ENCODE measurements around the gene XK. TPM values are rescaled to one million over a fixed set of nuclear protein-coding genes. Genes with fewer than 3 reads are reported as not detected.

The XK gene
- total RNA-seq, 2 donors from 2014 or later: 9.3 to 9.6 TPM

DNA sequence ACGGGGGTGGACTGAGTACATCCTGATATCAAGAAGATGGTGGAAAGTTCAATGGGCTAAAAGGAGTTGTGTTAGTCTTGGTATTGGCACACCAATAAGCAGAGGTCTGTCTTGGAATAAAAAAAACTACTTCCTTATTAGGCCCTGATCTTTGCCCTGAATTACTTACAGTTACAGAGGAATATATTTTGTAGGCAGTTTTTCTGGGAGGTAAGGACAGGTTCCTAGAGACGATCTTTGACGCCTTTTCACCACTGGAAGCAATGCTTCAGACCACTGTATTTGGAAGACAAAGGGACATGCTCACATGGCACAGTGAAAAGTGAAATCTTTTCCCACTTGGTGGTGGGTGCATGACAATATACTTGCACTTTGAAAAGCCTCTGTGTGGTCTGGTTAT, 618 bp upstream of the XK start:
- no peak overlapping the region for H3K4me3 ChIP-seq
- H3K27ac ChIP-seq: peak overlapping the region; percentile 78 to 90 (median 87)

DNA sequence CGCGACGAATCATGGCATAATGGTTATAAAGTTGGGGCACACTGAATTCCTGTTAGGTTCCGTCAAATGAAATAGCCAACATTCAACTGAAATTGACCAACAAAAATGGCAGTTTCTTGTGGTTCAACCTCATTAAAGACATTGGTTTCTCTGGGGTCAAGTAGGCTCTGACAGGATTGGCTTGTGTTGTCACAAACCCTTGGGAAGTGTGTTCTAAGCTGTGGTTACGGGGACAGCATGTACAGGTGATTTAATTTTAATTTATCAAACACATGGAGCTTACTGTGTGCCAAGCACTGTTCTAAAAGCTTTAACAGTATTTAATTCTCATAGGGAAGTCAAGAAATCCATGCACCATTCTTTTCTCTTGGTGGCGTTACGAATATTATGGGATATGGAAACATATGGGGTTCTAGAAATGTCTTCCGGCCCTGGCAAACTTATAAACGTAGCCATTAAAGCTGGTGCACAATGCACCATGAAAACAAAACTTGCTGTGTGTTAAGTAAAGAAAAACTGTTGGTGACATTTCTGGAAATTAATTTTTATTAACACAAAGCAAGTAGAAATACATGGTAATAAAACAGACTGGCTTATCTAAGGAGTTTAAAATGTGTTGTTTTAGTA, 891 bp downstream of the XK start:
- 33 to 44% methylated on average over 6 to 9 of the region's 9 CpGs for WGBS, 2 donors
- DNase-seq: no peak
- intact Hi-C loops (cut with DNase I): no loop called here

More for the DNA sequence above, 618 bp upstream of the XK start:
- intact Hi-C loops (cut with DNase I): no loop called here
- Histone ChIP-seq H3K27me3 (peaks cover 0 to 4% of the 10 kb centered on the region in 2 donors), H3K36me3 (replicated peaks in 1 of 2; ENCODE audit: insufficient read depth in 1 of 2, low read depth in 2 of 2) (no peaks in the 10 kb centered on the region), H3K9me3 (no peaks in the 10 kb centered on the region), H3K4me1 (peaks cover 20% of the 10 kb centered on the region)
- no peak for TF ChIP-seq POLR2A (IDR thresholded peaks at IDR 0.05)
- TF ChIP-seq, protein P1, sequence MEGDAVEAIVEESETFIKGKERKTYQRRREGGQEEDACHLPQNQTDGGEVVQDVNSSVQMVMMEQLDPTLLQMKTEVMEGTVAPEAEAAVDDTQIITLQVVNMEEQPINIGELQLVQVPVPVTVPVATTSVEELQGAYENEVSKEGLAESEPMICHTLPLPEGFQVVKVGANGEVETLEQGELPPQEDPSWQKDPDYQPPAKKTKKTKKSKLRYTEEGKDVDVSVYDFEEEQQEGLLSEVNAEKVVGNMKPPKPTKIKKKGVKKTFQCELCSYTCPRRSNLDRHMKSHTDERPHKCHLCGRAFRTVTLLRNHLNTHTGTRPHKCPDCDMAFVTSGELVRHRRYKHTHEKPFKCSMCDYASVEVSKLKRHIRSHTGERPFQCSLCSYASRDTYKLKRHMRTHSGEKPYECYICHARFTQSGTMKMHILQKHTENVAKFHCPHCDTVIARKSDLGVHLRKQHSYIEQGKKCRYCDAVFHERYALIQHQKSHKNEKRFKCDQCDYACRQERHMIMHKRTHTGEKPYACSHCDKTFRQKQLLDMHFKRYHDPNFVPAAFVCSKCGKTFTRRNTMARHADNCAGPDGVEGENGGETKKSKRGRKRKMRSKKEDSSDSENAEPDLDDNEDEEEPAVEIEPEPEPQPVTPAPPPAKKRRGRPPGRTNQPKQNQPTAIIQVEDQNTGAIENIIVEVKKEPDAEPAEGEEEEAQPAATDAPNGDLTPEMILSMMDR (IDR thresholded peaks at IDR 0.05): no peak
- ATAC-seq (peak; percentile 47), DNase-seq (no peak)
- WGBS, 2 donors: 43 to 49% methylated on average over 3 of the region's 3 CpGs

DNA sequence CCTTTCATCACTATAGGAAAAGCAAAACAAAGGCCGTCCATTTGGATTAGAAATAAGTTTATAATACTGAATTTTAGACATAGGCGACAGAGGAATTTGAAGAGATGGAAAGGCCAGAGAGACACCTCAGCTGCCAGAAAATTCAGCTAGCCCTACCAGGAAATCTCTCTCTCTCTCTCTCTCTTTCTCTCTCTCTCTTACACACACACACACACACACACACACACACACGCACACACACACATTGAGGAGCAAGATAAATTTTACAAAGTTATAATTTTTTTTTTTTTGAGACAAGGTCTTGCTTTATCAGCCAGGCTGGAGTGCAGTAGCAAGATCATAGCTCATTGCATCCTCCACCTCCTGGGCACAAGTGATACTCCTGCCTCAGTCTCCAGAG, 1.4 kb downstream of the XK start:
- no peaks in the 10 kb centered on the region for H3K36me3 ChIP-seq (replicated peaks in 1 of 2; ENCODE audit: insufficient read depth in 1 of 2, low read depth in 2 of 2)
- TF ChIP-seq POLR2A (IDR thresholded peaks at IDR 0.05): no peak
- TF ChIP-seq, protein P1 (IDR thresholded peaks at IDR 0.05): no peak
- WGBS, 2 donors: 44 to 52% methylated on average over 3 of the region's 3 CpGs
- H3K4me3 ChIP-seq: no peak overlapping the region
- no peaks in the 10 kb centered on the region for H3K9me3 ChIP-seq
- ATAC-seq (no peak), DNase-seq (no peak)
- intact Hi-C loops (cut with DNase I): no loop called here
- peaks cover 9% of the 10 kb centered on the region for H3K4me1 ChIP-seq
- peak overlapping the region; percentile 78 to 90 (median 87) for H3K27ac ChIP-seq
- H3K27me3 ChIP-seq: no peaks in the 10 kb centered on the region

More for the DNA sequence above, 891 bp downstream of the XK start:
- Histone ChIP-seq H3K27ac (peak overlapping the region; percentile 78 to 90 (median 87)), H3K9me3 (no peaks in the 10 kb centered on the region), H3K4me3 (no peak overlapping the region), H3K27me3 (no peaks in the 10 kb centered on the region), H3K36me3 (replicated peaks in 1 of 2; ENCODE audit: insufficient read depth in 1 of 2, low read depth in 2 of 2) (no peaks in the 10 kb centered on the region), H3K4me1 (peaks cover 11% of the 10 kb centered on the region)
- no peak for ATAC-seq
- TF ChIP-seq POLR2A (IDR thresholded peaks at IDR 0.05): no peak
- TF ChIP-seq, protein P1 (IDR thresholded peaks at IDR 0.05): no peak

DNA sequence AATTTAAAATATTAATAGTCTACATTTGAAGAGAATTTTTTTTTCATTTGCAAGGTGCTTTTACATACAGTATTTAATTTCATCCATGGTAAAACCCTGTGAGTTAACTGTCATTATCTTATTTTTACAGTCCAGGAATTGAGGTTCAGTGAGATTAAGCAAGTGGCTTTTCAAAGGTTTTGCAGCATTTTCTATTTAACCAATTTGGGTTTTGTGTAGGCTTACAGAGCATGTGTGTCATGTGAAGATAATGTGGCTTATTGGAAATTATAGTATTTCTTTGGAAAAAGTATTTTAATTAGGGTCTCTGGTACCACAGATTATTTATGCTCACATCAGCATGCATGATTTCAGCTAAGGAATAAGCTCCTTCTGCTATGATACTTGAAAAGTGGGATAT, 4.5 kb downstream of the XK start:
- intact Hi-C loops (cut with DNase I): no loop called here
- H3K4me3 ChIP-seq: no peak overlapping the region
- no peaks in the 10 kb centered on the region for H3K9me3 ChIP-seq
- H3K27ac ChIP-seq: no peak overlapping the region
- peaks cover 4% of the 10 kb centered on the region for H3K4me1 ChIP-seq
- DNase-seq (no peak), ATAC-seq (no peak)
- TF ChIP-seq, protein P1 (IDR thresholded peaks at IDR 0.05): no peak
- H3K36me3 ChIP-seq (replicated peaks in 1 of 2; ENCODE audit: insufficient read depth in 1 of 2, low read depth in 2 of 2): no peaks in the 10 kb centered on the region
- H3K27me3 ChIP-seq: no peaks in the 10 kb centered on the region

DNA sequence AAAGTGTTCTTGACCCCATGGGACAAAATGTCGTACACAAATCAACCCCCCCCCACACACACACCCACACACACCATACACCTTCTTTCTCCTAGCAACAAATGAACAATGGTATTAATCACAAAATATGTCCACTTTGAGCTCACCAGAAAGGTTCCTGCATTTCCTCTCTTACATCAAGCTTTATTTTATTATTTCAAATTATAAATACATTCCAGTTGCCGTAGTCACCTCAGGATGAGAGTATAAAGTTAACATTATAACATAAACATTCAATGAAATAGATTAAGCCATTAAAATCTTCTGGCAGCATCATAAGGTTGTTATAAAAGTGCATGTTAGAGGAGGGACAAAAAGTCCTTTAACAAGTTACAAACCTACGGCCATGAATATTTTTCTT, 7.3 kb downstream of the XK start:
- no peaks in the 10 kb centered on the region for H3K36me3 ChIP-seq (replicated peaks in 1 of 2; ENCODE audit: insufficient read depth in 1 of 2, low read depth in 2 of 2)
- no peak for ATAC-seq
- no peak overlapping the region for H3K27ac ChIP-seq
- TF ChIP-seq, protein P1 (IDR thresholded peaks at IDR 0.05): no peak
- TF ChIP-seq POLR2A (IDR thresholded peaks at IDR 0.05): no peak
- peaks cover 16% of the 10 kb centered on the region for H3K4me1 ChIP-seq
- no peaks in the 10 kb centered on the region for H3K27me3 ChIP-seq
- H3K4me3 ChIP-seq: no peak overlapping the region
- H3K9me3 ChIP-seq: no peaks in the 10 kb centered on the region
- intact Hi-C loops (cut with DNase I): no loop called here
- no peak for DNase-seq
- WGBS, 2 donors: 84 to 85% methylated on average over 3 of the region's 3 CpGs
